Astrocyte (in vitro differentiated cells and primary cell): ENCODE data around the gene KCP.

Source experiments
- CTCF ChIP-seq: IDR thresholded peaks from 2 replicates; pipeline ENCODE4 v1.5.1; 2011; ENCODE audit warnings: low read depth, mild to moderate bottlenecking, inconsistent platforms, low read length, moderate library complexity; ENCODE audit not compliant: insufficient read depth
- EZH2 ChIP-seq: IDR thresholded peaks from 2 replicates; pipeline ENCODE4 v1.6.1; 2012; ENCODE audit warnings: mild to moderate bottlenecking, low read length, inconsistent platforms; ENCODE audit not compliant: insufficient read depth

- TF ChIP-seq CTCF (no peak), EZH2 (no peak)
These were observed 83.6 kb downstream of the KCP start for GRCh38 chr7:128826916-128827247.
